Left ventricle myocardium inferior (tissue), 1 donor: ENCODE data around the gene CRYBA4. TPM values are rescaled to one million over a fixed set of nuclear protein-coding genes. Genes with fewer than 3 reads are reported as not detected.

Experiments used
- DNase-seq: peaks from one replicate; pipeline ENCODE4 v3.0.0-alpha.2; 2020
- H3K27ac ChIP-seq: fragments of 200-600 bp; replicated peaks from 2 replicates; pipeline ENCODE4 v1.8.0; 2021
- H3K27me3 ChIP-seq: fragments of 200-600 bp; 2 replicates; pipeline ENCODE4 v1.8.0; 2021; ENCODE audit warnings: low read depth
- H3K36me3 ChIP-seq: fragments of 200-600 bp; 2 replicates; pipeline ENCODE4 v1.8.0; 2021
- H3K4me1 ChIP-seq: fragments of 200-600 bp; 2 replicates; pipeline ENCODE4 v1.8.0; 2021
- H3K4me3 ChIP-seq: fragments of 200-600 bp; 2 replicates; pipeline ENCODE4 v1.8.0; 2021; ENCODE audit warnings: mild to moderate bottlenecking, moderate library complexity
- H3K9me3 ChIP-seq: fragments of 200-600 bp; replicated peaks from 2 replicates; pipeline ENCODE4 v1.8.0; 2021
- intact Hi-C: fragments of 100-400 bp; cut with micrococcal nuclease; formaldehyde crosslinking; loops from one replicate; pipeline ENCODE4 v1.11.0; 2022
- total RNA-seq: library from RNA; stranded (reverse); fragmentation: NEBNext Ultra II Directional; extraction: Animal tissue kit (Norgen Biotek cat#: 25700); gene quantifications from one replicate; pipeline ENCODE4 v1.2.1, GENCODE V29; 2021
- TF ChIP-seq, protein P1 (sequence below): fragments of 200-600 bp; IDR thresholded peaks from 2 replicates; pipeline ENCODE4 v1.8.0; 2021; ENCODE audit warnings: antibody characterized with exemption, mild to moderate bottlenecking, borderline replicate concordance
- donor health status: DM: no; HTN: yes; CAD: no; lungs with severe emphysema.

CRYBA4 gene
- total RNA-seq, 1 donor from 2014 or later, result not detected

DNA sequence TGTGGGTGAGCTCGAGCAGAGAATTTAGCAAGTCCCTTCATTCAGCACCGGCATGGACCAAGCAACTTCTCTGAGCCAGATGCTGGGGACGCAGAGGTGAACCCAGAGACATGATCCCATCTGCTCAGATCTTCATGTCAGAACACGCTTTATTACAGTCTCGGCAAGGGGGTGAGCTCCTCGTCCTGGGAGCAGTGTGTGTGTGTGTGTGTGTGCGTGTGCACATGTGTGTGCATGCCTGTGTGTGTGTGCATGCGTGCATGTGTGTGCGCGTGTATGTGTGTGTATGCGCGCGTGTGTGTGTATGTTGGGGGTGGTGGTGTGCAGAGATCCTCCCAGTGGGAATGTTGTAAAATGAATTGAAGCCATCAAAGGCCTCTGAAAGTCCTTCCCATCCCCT lies 45.4 kb downstream of the CRYBA4 start:
- H3K9me3 ChIP-seq, result no peaks in the 10 kb centered on the region
- peaks cover 7% of the 10 kb centered on the region for H3K4me1 ChIP-seq
- TF ChIP-seq, protein P1, sequence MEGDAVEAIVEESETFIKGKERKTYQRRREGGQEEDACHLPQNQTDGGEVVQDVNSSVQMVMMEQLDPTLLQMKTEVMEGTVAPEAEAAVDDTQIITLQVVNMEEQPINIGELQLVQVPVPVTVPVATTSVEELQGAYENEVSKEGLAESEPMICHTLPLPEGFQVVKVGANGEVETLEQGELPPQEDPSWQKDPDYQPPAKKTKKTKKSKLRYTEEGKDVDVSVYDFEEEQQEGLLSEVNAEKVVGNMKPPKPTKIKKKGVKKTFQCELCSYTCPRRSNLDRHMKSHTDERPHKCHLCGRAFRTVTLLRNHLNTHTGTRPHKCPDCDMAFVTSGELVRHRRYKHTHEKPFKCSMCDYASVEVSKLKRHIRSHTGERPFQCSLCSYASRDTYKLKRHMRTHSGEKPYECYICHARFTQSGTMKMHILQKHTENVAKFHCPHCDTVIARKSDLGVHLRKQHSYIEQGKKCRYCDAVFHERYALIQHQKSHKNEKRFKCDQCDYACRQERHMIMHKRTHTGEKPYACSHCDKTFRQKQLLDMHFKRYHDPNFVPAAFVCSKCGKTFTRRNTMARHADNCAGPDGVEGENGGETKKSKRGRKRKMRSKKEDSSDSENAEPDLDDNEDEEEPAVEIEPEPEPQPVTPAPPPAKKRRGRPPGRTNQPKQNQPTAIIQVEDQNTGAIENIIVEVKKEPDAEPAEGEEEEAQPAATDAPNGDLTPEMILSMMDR, result no peak
- intact Hi-C loops, result no loop called here
- peaks cover 29% of the 10 kb centered on the region for H3K27me3 ChIP-seq
- no peak overlapping the region for H3K27ac ChIP-seq
- H3K4me3 ChIP-seq, result no peak overlapping the region
- no peaks in the 10 kb centered on the region for H3K36me3 ChIP-seq
- DNase-seq, result no peak

DNA sequence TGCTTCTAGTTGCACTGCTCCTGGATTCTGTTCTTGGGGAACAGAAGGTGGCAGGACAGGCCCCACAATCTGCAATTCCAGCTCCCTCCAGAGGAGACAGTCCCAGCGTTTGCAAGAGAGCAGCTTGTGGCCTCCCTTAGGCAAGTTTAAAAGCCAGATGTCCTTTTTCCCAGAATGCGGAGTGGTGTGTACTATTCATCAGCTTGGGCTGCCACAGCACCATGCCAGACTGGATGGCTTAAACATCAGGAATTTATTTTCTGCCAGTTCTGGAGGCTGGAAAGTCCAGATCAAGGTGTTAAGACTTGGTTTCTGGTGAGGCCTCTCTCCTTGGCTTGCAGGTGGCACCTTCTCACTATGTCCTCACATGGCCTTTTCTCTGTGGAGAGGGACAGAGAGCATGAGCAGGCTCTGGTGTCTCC lies 47.3 kb downstream of the CRYBA4 start:
- intact Hi-C loops, result no loop called here
- H3K4me1 ChIP-seq, result peaks cover 25% of the 10 kb centered on the region
- H3K27me3 ChIP-seq, result peaks cover 10% of the 10 kb centered on the region
- TF ChIP-seq, protein P1, result peak; percentile 43
- H3K27ac ChIP-seq, result no peak overlapping the region
- no peak for DNase-seq
- no peaks in the 10 kb centered on the region for H3K36me3 ChIP-seq
- H3K9me3 ChIP-seq, result no peaks in the 10 kb centered on the region
- no peak overlapping the region for H3K4me3 ChIP-seq

DNA sequence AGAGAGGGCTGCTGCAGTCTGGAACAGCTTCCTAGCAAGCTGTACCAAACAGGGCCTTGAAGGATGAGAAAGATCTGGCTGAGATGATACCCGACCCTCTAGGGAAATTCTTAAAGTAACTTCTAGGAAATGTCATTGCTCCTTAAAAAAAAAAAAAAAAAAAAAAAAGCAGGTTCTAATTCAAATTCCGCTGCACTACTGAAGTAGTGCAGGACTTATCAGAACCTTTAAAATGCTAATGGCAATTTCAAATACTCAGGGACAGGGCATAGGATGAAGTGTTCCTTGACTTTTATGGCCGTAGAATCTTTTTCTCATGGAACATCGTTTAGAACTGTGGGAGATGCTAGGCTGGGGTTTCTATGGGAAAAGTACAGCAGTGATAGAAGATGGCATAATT lies 48.7 kb downstream of the CRYBA4 start:
- DNase-seq, result no peak
- intact Hi-C loops, result no loop called here
- Histone ChIP-seq H3K27ac (no peak overlapping the region), H3K9me3 (no peaks in the 10 kb centered on the region), H3K27me3 (peaks cover 5% of the 10 kb centered on the region), H3K4me1 (peaks cover 37% of the 10 kb centered on the region), H3K4me3 (no peak overlapping the region), H3K36me3 (no peaks in the 10 kb centered on the region)
- TF ChIP-seq, protein P1, result no peak

DNA sequence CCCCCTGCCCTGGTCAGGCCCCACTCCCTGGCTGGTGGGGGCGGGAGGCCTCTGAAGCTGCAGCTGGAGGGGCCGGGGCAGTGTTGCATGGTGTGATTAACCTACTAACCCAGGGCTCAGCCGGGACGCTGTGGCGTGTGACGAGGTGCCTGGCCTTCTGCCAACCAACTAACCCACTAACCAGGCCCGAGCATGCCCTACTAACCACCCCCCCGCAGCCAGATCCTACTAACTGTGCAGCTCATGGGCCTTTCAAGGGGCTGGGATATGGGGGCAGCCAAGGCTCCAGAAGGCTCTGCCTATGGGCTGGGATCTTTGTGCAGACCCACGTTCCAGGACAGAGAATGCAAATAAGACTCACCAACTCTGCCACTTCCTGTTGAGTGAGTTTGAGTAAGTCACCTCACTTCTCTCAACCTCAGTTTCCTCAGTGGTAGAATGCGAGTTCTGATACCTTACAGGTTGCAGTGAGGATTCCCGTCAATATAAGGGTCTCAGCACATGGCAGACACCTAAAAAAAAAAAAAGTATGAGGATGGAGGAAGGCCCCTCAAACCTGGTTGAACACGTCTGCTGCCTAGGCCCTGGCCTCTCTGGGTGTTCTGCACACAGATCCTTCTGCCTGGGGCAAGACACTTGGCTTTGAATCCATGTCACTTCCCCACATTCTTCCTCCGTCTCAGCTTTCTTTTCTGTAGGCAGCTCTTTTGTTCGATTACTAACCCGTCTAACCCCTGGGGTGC lies 49.7 kb downstream of the CRYBA4 start:
- no peak overlapping the region for H3K4me3 ChIP-seq
- peaks cover 5% of the 10 kb centered on the region for H3K27me3 ChIP-seq
- intact Hi-C loops, result no loop called here

DNA sequence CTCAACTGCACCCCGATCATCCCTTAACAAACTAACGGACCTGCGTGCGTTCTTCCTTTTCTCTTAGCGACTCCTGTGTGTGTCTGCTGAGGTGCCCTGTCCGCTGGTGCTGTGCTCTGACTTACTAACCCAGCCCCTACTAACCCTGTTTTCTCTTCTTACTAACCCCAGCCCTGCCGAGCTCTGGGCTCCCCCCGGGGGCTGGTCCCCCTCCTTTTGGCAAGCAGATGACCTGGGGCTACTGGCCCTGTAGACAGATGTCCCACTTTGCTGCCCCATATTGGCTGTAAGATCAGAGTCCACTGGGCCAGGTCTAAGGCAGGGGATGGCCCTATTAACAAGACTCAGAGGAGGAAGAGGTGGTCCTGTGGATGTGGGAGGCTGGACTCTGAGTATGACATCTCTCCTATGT lies 50.3 kb downstream of the CRYBA4 start:
- Histone ChIP-seq H3K27ac (peak overlapping the region; percentile 96), H3K4me1 (peaks cover 40% of the 10 kb centered on the region), H3K4me3 (peak overlapping the region; percentile 81), H3K36me3 (no peaks in the 10 kb centered on the region), H3K9me3 (no peaks in the 10 kb centered on the region), H3K27me3 (peaks cover 5% of the 10 kb centered on the region)
- TF ChIP-seq, protein P1, result no peak
- DNase-seq, result no peak
- intact Hi-C loops, result no loop called here

More for the DNA sequence above, 49.7 kb downstream of the CRYBA4 start:
- no peak for DNase-seq
- TF ChIP-seq, protein P1, result no peak
- Histone ChIP-seq H3K9me3 (no peaks in the 10 kb centered on the region), H3K27ac (peak overlapping the region; percentile 96), H3K4me1 (peaks cover 40% of the 10 kb centered on the region), H3K36me3 (no peaks in the 10 kb centered on the region)
